NCI-H2107 treated with DMSO at 0.1 percent for 48 hours (cell line): ENCODE results near the gene CS.
"Not testable (repeated sequence)": the region's sequence is repeated elsewhere in the genome, so short reads cannot be mapped to it uniquely, and the experiment has no call there.

ENCODE experiments used
- DNase-seq: peaks from one replicate; lab custom pipeline; 2025; ENCODE audit not compliant: unreplicated experiment; lab: John Stamatoyannopoulos, UW

Gene CS

DNA sequence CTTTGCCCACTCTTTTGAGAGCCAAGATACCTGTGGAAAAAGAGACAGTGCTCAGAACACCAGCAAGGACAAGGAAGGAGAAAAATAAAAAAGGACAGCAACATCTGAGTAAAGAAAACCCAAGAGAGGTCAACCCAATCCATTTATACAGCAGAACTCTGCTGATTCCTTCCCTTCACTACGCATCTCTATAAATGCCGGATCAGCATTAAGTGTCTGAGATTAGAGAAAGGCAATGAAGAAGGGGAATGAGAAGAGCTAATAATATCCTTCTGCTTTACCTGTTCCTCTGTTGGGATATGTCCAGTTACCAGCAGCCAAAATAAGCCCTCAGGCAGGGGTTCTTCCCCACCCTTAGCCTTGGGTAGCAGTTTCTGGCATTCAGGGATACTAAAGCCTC lies 17.6 kb downstream of the CS start:
- no peak for DNase-seq

DNA sequence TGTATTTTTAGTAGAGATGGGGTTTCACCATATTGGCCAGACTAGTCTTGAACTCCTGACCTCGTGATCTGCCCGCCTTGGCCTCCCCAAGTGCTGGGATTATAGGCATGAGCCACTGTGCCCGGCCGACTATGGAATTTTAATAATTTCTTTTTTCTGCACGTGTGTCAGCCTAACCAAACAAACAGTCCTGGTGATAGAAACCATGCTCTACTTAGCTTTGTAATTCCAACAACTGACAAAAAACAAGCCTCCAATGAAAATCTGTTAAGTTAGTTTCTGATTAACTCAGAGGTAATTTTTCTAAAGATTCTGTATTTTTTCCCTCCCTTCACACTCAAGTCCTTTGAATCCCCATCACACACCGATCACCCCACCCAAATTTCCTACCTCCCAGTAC lies 18.1 kb downstream of the CS start:
- DNase-seq: no peak

DNA sequence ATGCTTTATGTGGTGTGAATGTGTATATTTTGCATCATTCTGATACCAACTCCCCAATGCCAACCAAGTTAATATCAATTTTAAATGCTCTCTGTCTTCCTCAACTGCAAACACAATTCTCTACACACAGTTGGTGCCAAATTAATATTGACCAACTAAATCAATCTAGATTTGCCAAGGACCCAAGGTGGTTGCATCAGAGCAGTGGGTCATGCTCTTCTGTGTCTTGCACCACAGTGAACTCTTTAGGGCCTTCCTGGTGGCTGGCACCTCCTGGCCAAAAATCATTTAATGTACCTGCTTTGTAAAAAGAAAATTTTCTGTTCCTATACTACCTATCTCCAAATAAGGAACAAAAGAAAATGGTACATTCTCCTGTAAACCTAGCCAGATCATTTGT lies 19.3 kb downstream of the CS start:
- no peak for DNase-seq

DNA sequence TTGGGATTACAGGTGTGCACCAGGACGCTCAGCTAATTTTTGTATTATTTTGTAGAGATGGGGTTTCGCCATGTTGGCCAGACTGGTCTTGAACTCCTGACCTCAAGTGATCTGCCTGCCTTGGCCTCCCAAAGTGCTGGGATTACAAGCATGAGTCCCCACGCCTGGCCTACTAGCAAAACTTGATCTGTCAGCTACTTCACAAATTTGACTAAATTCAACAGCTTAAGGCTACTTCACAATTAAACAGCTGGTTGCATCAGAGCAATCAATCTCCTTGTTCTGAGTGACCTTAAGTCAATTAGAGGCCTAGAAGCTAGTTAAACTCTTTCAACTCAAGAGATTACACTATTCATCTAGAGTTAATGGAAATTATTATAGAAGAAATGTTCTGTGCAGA lies 21.2 kb downstream of the CS start:
- no peak for DNase-seq

DNA sequence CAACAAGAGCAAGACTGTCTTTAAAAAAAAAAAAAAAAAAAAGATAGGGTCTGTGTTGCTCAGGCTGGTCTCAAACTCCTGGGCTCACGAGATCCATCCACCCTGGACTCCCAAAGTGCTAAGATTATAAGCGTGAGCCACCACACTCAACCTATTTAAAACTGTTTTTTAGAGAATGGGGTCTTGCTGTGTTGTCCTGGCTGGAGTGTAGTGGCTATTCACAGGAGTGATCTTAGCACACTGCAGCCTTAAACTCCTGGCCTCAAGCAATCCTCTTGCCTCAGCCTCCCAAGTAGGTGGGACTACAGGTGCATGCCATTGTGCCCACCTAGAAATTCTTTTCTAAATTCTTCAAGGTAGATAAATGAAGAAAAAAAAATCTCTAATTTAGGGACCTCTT lies 25.8 kb downstream of the CS start:
- DNase-seq: no peak

DNA sequence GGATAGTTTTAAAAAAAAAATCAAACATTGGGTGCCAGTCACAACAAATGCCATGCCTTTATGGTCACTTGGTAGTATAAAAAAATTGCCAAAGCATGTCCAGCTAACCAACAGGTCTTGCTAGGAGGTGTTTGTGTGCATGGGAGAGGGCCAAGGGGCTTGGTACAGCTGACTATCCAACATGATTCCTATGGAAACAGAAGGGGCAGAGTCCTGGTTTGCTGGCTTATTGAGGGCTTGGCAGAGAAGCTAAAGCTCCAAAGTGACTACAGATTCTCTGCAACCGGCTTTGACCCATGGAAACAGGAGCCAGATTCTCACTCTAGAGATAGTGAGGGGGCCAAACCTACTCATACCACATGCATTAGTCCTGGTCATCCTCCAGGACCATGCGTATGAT lies 27.7 kb downstream of the CS start:
- DNase-seq: not testable (repeated sequence)

DNA sequence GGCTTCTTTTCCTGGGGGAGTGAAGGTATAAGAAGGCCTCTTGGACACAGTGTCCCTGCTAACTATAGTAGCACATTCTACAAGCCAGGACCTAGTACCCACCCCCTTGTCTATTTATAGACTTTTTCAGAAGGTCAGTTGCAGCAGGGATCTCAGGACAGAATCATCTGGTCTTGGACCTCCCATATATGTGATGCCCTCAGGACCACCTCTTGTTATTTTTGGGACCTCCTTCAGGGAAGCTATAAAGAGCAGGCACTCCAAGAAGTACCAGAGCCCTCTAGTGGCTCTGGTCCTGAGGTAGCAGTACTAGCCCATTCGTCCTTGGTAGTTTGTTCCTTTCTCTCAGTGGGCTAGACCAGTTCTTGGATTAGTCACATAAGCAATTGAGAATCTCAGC lies 29.1 kb downstream of the CS start:
- DNase-seq: no peak

DNA sequence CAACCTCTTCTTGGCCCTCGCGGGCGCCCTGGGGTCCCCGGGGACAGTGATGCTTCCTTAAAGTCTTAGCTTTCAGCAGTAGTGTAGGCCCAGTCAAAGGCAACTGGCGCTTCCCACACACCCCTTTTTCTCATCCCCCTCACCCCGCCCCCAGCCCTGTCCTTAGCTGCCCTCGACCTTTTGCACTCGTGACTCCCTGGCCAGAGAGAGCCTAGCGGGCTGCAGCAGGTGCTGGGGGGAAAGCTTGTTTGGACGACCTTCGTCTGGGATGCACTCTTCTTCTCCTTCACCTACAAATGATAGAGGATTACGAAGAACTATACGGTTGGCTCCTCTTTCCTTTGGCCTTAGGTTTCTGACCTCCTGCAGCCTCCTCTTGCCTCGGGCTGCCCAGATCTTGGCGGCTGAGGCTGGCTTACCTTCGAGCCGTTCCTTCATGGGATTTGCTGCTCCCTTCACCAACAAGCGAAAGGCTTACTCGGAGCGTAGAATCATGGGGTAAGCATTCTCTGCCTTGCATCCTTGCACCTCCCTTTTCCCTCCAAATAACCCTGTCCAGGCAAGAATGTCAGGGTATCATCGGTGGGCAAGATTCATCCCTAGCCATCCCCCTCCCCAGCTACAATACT lies 32.6 kb downstream of the CS start:
- DNase-seq: no peak

DNA sequence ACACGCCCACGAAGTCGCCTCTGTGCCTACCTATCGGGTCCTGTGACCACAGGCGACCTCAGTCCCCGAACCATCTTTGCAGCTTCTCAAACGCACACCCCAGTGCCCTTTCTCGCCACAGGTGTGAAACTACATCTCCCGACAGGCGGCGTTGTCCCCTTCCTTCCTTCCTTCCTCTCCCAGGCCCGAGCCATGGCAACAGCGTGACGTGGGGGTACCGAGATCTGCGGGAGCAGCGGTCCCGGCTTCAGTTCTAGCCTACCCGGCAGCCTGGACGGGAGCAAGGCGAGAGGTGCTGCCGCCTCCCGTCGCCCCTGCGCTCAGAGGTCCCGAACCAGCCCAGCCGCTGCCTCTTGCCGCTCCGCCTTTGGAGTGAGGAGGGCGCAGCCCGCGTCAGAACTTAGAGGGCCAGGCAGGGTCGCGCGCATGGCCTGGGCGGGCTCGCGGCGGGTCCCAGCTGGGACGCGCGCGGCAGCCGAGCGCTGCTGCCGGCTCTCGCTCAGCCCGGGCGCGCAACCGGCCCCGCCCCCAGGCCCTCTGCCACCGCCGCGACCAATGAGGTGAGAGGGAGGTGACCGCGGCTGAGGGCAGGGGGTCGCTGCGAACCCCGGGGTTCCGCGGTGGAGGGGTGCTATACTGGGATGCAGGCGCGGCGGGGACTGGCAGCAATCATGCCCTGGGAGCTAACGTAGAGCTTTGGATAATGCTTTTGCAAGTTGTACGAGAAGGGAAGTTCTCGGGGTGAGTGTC lies 33.3 kb downstream of the CS start, which contains the start of gene COQ10A:
TSS of gene COQ10A (plus strand) at position 250 of the 750 bp plus-strand sequence. CDS start at position 427, 177 bp downstream.
- peak; percentile 80 for DNase-seq

DNA sequence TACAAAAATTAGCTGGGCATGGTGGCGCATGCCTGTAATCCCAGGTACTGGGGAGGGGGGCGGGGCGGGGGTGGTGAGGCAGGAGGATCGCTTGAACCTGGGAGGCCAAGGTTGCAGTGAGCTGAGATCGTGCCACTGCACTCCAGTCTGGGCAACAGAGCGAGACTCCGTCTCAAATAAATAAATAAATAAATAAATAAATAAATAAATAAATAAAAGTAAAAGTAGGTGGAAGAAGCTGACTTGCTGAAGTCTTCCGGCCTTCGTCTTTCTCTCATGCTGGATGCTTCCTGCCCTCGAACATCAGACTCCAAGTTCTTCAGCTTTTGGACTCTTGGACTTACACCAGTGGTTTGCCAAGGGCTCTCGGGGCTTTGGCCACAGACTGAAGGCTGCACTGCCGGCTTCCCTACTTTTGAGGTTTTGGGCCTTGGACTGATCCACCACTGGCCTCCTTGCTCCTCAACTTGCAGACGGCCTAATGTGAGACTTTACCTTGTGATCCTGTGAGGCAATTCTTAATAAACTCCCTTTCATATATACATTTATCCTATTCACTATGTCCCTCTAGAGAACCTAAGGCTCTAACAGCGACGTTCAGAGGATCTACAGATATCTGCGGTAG lies 34.0 kb downstream of the CS start:
- not testable (repeated sequence) for DNase-seq

DNA sequence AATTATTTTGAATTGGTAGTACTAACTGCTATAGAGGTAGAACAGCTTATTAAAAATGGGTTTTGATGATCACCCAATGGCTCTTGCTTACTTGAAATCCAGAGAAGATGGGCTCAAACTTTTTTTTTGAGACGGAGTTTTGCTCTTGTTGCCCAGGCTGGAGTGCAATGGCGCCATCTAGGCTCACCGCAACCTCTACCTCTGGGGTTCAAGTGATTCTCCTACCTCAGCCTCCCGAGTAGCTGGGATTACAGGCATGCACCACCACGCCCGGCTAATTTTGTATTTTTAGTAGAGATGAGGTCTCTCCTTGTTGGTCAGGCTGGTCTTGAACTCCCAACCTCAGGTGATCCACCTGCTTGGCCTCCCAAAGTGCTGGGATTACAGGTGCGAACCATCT lies 37.2 kb downstream of the CS start:
- not testable (repeated sequence) for DNase-seq

DNA sequence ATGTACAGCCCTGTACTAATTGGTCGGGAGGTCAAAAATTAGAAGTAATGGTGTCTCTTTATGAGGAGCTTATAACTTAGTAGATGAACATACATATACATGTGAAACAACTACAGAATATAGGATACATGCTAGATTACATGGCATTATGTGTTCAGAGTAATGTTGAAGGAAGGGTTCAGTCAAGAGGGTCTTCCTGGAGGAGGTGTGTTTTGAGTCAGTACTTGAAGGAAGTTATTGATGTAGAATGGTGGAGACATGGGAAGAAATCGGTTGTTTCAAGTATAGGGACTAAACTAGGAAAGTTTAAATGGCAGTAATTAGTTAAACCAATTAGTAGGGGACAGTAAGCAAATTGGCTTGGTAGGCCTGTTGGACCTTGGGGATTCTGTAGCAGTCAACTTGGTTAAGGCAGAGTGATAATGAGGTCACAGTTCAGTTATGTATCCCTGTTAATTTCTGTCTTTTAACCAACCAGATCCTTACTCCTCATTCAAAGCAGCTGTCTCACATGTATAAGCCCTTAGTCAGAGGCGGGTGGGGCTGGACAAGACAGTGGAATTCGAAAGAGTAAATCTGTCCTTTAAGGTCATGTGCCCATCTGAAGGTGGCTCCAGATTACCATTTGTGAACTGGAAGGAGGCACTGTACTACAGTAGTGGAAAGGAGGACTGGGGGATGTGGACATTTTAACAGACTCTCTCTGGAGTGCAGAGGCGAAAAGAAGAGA lies 38.5 kb downstream of the CS start:
- no peak for DNase-seq

DNA sequence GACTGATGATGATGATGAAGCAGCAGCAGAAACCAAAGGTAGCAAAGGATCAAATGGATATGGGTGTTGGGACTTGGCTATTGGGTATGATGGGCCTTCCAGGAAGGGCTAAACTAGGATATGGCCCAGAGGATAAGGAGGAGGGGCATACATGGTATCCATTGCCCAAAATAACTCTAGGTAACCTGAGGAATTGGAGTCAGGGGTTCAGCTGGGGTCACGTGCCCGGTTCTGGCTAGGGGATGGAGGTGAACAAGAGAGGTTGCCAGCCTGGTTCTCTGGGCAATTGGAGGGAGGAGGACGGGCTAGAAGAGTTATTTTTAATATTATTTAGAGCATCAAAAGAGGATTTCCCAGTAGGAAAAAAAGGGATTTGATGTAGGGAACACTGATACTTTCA lies 39.2 kb downstream of the CS start:
- no peak for DNase-seq

DNA sequence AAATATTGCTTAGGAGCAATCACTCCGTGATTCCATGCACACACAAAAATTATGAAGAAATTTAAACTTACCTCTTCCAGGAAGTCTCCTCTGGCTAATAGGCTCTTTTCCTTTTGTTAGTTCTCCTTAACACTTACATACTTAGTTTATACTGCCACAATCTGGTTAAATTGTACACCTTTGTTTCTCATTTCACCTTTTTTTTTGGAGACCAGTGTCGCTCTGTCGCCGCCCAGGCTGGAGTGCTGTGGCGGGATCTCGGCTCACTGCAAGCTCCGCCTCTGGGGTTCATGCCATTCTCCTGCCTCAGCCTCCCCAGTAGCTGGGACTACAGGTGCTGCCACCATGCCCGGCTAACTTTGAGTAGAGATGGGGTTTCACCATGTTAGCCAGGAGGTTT lies 39.8 kb downstream of the CS start:
- DNase-seq: no peak

DNA sequence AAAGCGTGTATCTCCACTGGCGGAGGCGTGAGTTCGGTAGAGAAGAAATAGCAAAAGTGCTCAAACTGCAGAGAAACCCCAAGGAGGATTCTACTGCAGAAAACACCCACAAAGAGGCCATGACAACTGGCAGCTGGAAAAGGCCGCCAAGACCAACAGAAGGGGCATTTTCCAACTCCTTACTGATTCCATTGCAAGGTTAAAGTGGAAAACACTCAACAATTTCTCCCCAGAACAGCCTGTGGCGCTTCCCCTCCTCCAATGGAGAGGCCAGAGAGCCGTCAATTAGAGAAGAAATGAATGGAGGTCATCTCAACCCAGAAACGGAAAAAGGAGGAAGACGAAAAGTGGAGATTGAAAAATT lies 41.3 kb downstream of the CS start:
- no peak for DNase-seq

DNA sequence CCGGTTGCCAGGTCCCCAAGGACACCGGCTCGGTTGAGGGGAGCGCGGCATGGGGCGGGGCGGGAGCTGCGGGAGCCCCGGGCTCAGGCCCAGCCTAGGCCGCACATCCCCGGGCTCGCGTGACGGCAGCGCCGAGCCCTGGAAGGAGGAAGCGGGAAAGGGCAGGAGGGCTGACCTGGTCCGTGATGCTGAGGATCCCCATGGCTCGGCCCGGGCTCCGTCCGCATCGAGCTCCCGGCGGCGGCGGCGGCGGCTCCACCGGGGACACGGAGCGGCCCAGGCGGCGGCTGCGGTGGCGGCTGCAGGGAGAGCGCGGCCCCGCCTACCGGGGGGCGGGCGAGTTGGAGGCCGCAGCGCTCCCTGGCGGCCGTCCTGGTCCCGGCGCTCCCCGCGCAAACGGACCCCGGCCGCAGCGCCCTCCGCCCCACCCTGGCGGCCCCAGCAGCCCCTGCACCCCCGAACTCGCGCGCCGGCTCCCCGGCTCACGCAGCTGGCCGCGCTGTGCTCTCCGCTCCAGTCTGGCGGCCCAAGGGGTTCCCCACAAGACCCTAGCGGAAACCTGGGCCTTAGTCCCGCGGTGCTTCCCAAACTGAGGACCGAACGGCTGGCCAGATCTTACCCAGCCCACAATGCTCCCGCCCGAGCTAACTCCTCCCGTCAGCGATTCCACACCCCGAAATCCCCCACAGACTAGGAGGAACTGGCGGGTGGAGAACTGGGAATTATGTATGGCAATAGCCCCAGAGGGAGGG lies 41.9 kb downstream of the CS start, which contains the start of gene ANKRD52:
TSS of gene ANKRD52 (minus strand) at position 317 of the 752 bp plus-strand sequence. CDS start at position 202, 115 bp downstream.
- DNase-seq: peak; percentile 69

DNA sequence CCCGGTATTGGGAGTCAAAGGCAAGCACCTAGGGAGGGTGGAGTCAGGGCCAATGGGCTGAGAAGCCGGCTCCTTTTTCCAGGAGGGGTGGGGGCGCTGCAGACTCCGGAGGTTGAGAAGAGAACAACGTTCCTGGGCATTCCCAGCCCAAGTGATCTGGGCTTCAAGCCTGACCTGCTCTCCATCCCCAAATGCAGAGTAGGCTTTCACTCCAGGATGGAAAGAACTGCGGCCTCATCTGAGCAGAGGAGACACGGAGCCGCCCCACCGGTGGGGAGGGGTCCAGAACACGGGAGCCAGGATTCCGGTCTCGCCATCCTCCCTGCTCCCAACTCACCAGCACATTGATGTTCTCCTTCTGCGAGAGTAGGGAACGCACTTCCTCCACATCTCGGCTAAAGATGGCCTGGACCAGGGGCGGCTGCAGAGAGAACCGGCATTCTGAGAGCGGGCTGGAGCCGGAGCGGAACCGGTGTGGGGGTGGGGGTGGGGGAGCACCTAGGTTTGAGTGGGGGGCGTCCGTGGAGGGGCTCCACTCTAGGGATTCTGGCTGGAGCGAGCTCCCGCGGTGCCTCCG lies 42.6 kb downstream of the CS start:
- DNase-seq: peak; percentile 50

DNA sequence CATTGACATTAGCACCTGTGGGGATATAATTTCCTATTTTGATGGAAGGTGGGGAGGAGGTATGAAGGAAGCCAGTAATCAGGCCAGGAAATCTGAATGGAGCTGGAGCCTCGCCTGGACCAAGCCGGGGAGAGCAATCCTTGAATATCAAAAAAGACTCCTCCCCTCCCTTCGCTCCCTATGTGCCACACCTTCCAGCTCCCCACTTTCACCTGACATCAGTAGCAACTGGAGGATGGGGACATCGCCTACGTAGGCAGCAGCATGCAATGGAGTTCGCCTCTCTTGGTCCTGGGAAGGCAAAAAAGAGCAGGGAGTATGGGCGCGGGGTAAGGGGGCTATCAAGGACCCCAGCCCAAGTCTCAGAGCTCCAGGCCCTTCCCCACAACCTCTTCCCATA lies 43.1 kb downstream of the CS start:
- no peak for DNase-seq

DNA sequence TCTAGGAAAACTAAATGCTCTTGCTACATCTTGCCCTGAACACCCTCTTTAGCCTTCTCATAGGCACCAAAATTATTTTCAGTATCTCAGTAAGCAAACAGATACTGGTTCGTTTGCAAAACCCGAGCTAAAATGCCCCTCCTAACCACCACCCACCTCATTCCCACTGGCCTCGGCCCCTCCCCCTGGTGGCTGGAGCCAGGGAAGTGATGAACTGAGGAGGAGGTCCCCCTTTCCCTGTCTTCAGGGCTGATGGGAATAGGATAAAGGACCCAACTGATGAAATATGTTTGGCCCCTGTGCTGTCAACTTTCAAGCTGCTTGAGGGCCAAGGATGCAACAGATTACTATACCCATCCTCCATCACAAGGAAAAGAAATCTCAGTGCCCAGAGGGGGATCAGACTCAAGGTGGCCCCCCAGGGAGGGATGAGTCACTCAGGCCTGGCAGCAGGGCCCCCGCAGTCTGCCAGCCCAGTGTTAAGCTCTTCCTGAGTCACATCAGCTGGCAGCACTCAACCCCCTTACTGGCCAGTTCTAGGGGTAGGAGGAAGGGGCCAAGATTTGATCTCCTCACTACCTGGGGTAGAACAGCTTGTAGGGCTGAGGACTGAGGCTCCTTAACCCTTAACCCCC lies 43.7 kb downstream of the CS start:
- DNase-seq: no peak

DNA sequence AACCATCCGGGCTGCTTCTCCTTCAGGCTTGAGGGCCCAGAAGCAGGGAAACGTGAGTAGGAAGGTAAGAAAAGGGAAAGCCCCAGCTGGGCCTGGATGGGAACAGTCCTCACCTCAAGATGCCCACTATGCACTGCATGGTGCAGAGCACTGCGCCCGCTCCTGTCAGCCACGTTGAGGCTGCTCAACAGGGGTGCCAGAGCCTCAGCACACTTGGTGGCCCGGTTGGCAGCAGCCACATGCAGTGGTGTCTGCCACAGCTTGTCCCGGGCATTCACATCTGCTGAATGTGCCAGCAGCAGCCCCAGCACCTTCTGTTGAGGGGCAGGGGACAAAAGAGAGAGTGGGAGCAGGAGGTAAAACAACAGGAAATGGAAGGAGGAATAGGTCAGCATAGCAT lies 44.5 kb downstream of the CS start:
- no peak for DNase-seq
